Measurements from ENCODE around the gene OXA1L.
"Not testable (repeated sequence)": the region's sequence is repeated elsewhere in the genome, so short reads cannot be mapped to it uniquely, and the experiment has no call there.

The OXA1L gene

DNA sequence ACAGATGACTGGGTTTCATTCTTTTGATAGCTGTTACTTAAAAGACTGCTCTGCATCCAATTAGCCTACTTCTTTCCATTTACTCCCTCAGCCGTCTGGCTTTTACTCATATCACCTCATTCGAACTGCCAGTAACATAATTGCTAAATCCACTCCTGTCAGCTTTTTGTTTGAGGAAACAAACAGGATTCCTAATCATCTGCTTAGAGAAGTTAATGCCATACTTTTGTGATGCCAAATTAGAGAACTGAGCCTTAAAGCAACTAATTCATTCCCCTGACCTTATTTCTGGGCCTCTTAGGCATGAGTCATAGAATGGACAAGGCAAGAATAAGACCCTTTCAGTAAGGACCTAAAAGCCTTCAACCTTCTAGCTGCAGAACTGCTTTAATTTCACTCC lies 2.9 kb downstream of the OXA1L start:
- peak; percentile 26 to 39 for DNase-seq

DNA sequence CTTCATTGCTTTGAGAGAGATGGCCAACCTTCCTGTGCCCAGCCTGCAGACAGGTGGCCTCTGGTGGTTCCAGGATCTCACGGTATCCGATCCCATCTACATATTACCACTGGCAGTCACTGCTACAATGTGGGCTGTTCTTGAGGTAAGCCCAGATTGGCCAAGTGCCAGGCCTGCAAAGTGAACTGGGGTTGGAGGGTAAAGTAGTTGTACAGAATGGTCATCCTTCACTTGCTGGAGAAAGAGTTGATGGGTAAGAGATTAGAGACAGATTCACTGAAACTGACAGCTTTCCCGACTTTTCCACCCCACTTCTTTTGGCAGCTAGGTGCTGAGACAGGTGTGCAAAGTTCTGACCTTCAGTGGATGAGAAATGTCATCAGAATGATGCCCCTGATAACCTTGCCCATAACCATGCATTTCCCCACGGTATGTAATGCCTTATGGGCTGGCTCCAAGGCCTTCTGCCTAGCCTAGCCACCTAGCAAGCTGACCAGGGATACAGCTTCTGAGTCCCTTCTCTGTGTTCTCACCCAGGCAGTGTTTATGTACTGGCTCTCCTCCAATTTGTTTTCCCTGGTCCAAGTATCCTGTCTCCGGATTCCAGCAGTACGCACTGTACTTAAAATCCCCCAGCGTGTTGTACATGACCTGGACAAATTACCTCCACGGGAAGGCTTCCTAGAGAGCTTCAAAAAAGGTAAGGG lies 4.1 kb downstream of the OXA1L start:
- DNase-seq = no peak

GRCh38 chr14:22772725-22773124 lies 6.2 kb downstream of the OXA1L start:
- DNase-seq = no peak

DNA sequence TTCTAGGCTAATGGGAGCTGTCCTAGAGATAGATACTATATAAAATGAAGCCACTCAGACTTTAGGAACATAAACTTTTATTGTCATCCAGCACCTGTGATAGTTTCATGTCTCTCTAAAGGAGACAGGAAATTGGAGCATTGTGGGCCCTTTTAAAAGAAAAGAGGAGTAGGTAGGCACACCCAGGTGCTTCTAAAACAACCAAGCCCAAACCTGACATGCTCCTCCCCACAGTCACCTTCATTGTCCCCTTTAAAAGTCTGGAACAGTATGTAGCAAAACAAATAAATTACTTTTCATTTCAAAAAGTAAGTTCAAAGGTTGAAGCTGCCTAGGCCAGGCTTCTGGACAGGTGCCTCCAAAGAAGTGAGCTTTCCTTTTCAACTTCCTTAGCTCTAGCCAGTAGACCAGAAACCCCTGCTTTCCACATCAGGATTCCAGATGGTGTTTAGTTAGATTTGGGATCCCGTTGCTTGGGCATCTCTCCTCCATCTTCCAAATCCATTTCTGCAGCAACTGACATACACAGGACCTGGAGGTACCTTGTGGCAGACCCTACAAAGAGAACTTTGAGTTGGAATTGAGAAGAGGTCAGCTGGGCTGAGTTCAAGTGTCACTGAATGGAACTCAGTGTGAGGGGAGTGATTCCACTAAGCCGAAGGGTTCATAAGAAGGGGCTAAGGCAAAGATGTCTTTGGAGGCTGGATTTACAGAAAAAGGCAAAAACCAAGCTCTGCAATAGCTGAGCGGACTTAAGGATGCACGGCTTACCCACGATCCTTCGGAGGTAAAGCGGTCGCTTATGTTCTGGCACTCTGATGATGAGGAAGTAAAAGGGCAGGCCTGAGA lies 6.9 kb downstream of the OXA1L start:
- no peak for DNase-seq

DNA sequence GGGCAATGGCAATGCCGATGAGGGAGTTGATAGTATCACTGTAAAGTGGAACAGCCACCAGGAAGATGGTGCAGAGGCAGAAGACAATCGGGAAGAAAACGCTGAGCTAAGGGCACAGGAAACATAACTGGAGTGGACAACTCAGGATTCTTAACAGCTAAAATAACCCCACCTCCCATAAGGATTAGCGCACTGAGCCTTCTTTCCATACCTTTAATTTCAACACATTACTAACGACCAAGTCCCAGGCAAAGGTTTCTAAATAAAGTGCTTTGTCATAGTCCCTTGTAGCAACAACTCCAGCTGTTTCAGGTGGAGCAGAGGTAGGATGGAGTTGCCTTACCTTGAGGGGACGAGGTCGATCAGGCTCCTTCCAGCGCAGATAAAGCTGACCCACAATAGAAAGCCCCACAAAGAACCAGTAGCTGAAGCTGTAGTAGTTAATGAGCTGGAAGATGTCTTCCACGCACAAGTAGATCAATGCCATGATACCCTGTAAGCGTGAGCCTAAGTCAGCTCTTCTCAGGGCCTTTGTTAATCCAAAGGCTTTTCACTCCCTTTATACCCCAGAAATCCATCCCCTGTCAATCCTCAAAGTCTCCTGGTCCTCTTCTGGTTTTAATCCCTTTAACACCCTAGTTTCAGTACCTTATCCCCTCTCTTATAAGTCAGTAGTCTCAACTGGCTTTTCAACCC lies 7.7 kb downstream of the OXA1L start:
- DNase-seq = no peak

- DNase-seq = no peak
Measured at GRCh38 chr14:22776215-22776614, 9.7 kb downstream of the OXA1L start.

DNA sequence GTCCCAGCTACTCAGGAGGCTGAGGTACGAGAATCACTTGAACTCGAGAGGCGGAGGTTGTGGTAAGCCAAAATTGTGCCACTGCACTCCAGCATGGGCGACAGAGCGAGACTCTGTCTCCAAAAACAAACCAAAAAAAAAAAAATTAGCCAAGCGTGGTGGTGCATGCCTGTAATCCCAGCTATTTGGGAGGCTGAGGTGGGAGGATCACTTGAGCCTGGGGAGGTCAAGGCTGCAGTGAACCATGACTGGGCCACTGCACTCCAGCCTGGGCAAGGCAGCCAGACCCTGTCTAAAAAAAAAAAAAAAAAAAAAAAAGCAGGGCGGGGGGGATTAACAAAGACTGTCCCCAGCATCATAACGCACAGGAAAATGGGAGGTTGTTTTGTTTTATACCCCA lies 10.4 kb downstream of the OXA1L start:
- DNase-seq = not testable (repeated sequence)

GRCh38 chr14:22778084-22778483 lies 11.6 kb downstream of the OXA1L start:
- peak in 1 of 2 donors; percentile 40 for DNase-seq

DNA sequence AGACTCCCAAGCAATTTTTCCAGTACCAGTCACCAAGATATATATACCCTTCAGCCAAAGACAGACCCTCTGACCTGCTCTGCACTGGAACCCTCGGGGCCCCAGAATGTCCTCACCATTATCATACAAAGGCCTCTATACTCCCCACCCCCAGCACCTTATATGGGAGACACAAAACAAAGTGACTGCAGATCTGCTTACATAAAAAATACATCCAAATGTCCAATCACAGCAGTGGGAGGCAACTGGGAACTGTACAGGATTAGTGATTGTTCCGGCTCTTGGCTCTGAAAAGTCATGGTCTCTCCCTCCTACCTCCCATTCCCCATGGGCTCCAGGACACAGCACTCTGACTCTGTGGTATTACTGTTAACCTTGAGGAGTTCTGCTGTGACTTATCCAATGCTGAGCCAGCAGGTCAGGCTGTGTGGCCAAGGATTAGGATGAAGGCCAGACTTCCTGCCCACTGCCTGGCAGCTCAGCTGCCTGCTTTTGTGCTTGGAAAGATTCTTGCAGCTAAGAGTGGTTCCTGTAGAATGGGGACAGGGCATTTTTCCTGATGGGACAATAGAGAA lies 13.7 kb downstream of the OXA1L start:
- no peak for DNase-seq

GRCh38 chr14:22780941-22781300 lies 14.4 kb downstream of the OXA1L start:
- DNase-seq = no peak

DNA sequence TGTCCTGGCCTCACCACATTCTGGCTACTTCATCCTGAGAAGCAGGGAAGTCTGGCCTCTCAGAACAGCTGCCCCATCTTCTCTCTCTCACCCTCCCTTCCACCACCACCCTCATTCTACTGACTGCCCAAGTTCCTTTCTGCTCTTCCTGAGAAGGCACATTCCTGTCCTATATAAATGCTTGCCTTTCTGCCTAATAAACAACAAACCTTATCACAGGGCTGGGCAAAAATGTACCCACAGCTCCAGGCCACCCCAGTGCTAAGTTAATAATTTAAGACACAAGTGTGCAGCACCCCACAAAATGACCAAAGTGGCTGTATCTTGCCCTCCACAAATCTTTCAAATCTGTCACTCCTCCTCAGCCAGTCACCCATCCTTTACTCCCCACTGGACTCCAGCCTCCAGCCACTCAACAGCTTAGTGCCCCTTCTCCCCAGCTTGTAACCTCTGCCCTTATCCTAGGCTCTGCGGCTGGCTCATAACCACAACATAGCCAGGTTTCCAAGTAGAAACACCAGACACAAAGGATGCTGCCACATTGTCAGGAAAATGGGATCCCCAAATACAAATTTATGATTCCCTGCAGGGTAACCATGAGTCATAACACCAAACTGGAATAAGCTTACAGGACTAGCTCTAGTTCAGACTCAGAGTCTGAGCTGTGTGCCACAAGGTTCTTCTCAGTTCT lies 15.0 kb downstream of the OXA1L start:
- DNase-seq = no peak

- no peak for DNase-seq
Measured at GRCh38 chr14:22786685-22787084, 20.2 kb downstream of the OXA1L start.

DNA sequence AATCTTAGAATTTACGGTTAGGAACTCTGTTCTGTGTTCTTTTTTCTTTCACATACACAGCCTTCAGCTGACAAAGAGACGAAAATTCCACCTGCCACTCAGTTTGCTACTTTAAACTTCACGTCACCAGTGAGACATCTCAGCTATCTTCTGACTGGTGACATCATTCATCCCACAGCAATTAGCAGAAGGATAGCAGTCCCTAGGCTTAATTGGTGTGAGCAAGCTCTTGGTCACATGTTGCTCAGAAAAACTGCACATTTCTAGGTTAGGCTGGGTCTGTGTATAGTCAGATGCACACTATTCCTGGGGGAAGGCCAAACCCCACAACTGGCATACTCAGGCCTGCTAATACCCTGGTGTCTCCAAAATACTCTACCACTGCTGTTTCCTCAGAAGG lies 24.8 kb downstream of the OXA1L start:
- DNase-seq = peak; percentile 66 to 86

DNA sequence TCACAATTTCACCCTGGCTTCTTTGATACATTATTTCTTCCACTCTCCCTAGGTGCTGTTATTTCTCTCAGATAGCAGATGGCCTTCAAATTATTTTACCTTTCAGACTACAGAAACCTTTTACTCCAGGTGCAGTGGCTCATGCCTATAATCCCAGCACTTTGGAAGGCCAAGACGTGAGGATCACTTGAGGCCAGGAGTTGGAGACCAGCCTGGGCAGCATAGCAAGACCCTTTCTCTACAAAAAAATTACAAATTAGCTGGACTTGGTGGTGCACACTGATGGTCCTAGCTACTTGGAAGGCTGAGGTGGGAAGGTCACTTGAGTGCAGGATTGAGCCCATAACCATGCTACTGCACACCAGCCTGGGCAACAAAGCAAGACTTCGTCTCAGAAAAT lies 25.7 kb downstream of the OXA1L start:
- no peak for DNase-seq

DNA sequence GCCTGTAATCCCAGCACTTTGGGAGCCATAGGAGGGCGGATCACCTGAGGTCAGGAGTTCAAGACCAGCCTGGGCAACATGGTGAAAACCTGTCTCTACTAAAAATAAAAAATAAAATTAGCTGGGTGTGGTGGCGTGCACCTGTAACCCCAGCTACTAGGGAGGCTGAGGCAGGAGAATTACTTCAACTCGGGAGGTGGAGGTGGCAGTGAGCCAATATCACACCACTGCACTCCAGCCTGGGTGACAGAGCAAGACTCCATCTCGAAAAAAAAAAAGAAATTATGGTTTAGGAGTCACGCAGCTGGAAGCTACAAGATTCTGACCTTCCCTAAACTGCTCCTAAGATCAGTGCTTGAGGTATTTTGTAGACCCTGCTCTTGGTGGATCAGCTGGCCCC lies 27.1 kb downstream of the OXA1L start:
- DNase-seq = not testable (repeated sequence)

- DNase-seq = no peak
Measured at GRCh38 chr14:22793976-22794375, 27.5 kb downstream of the OXA1L start.

- DNase-seq = no peak
Measured at GRCh38 chr14:22794551-22794951, 28.1 kb downstream of the OXA1L start.

DNA sequence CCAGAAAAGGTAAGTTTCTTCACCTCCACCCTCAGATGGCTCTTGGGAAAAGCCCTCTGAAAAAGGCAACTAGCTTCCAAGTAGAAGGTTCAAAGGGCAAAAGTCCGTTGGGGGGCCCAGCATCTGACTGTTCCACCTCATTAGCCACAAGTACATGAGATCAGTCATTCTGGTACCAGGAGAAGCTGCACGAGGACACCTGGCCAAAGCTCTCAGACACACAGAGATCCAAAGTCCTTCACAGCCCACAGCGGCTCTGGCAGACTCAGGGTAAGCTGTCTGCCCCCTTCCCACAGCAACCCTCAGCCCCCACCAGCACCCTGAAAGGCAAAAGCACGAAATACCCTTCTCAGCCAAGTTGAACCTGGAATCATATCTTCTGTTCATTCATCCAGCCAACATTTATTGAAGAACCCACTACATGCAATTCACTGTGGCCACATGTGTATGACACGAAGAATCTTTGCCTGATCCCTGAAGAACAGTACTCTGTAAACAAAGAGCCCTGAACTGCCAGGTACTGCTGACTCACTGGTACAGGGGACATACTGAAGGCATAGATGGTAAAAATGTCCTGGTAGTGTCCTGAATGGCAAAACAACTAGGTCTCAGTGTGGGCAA lies 29.7 kb downstream of the OXA1L start:
- no peak for DNase-seq

- DNase-seq = no peak
Measured at GRCh38 chr14:22797017-22797917, 30.8 kb downstream of the OXA1L start.

GRCh38 chr14:22798528-22798927 lies 32.0 kb downstream of the OXA1L start:
- peak; percentile 69 for DNase-seq

DNA sequence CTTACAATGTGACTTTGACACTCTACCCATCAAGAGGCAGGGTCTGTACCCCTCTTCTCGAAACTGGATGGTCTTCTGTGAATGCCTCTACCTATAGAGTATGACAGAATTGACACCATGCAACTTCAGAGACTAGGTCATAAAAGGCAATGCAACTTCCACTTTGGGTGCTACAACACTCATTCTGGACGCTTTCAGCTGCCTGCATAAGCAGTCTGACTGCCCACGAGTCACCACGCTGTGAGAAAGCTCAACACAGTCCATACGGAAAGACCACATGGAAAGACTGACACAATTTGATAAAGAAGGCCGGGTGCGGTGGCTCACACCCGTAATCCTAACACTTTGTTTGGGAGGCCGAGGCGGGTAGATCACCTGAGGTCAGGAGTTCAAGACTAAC lies 33.9 kb downstream of the OXA1L start:
- peak; percentile 63 to 87 for DNase-seq
